ENCODE data around the gene DUSP22.
A peak's percentile ranks its signal among the peaks of the same experiment; 100 is the strongest.
"Not testable (repeated sequence)": the region's sequence is repeated elsewhere in the genome, so short reads cannot be mapped to it uniquely, and the experiment has no call there.

DUSP22 gene

DNA sequence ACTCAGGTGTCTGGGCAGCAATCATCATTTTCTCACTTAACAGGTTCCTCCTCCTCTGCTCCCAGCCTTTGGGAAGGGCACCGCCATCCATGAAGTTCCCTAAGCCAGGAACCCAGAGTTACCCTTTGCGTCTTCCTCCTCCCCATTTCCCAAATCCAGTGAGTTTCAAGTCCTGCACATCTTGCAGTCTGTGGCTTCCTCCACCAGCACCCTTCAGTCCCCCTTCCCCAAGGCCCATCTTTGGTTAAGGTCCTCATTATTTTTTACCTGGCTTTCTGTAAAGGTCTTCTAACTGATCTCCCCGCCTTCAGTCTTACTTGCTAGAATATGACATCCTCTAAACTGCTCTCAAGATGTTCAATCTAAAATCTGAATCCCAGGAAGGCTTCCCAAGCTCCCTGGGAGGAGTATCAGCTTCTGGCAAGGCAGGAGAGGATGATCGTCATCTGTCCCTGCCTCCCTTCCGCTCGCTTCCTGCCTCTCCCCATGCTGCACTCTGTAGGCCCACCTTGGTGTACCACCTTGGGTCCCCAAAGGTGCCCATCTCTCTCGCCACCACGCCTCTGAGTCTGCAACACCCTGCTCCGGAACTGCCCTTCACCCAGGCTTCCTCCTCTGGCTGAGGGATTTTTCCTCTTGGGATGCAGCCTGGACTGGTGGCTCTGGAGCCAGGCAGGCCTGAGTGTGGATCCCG is 11.4 kb upstream of the DUSP22 start:
- no peak for DNase-seq (ENCODE audit: low read depth)

DNA sequence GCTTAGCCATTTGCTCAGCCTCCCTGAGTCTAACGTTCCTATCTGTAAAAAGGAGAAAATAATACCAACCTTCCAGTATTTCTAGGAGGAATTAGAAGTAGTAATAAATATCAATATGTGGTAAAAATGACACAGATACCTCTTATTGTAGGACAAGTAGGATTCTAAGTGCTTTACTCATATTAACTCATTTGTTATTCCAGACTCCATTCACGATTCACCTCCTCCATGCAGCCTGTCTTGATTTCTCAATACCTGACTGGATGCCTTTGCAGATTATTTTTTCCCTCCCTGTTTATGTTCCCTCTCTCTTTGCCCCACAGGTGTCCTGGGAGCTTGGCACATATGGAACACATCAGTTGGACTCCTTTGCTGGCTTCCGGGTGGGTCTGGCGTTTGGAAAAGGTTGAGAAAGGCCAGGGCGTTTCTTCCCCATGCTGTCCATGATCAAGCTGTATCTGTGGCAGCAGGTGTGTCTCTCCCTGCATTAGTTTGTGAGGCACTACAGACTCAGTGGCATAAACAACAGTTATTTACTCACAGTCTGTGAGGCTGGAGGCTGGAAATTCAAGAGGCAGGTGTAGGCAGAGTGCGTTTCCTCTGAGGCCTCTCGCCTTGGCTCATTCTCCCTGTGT is 10.7 kb upstream of the DUSP22 start:
- DNase-seq (ENCODE audit: low read depth) = no peak

- no peak for DNase-seq (ENCODE audit: low read depth)
These were observed 10.0 kb upstream of the DUSP22 start for GRCh38 chr6:282177-282866.

- DNase-seq (ENCODE audit: low read depth) = no peak
These were observed 9.3 kb upstream of the DUSP22 start for GRCh38 chr6:282867-283416.

DNA sequence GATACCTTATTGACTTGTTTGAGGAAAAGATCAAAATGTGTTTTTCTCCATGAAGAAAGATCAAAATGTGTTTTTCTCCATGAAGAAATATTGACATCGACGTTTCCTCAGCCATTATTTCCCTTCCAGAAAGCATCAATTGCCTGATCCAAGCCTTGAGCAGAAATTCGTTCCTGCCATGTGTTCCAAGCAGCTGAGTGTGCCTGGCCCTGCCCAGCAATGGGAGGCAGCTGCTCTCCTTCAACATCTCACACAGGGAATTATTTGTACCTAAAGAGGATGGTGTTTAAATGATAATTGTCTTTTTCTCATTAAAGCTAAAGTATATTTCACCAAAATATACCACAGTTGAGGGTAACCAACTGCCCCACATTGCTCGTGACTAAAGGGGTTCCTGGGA is 7.8 kb upstream of the DUSP22 start:
- no peak for DNase-seq (ENCODE audit: low read depth)

DNA sequence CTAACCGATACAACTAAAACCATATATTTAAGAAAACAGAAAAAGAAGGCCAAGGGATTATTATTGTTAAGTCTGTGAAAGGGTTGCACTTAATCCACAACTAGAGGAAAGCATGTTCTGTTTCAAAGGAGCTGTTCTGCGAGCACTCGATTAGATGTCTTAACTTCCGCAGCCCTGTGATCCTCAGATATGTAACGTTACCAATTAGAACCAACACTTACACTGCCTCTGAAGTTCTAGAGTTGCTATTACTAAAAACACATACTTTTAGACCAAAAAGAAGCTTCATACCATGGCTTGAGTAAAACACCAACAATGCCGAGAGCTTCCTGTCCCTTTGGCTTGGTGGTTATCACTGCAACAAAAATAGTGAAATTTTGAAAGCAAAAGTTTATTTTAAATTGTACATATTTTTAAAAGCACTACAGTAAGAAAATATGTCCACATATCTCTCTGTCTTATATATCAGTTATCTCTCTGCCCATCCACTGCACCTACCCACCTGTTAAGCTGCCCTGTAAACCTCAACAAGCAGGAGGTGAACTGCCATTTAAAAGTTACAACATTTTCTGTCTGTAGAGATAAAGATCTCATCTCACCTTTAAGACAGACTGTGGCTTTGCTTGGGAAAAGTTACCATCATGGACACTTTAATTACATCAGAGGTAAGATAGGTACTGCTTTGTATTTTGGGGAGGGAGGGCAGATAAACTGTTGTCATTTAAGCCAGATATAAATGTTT is 7.1 kb upstream of the DUSP22 start:
- DNase-seq (ENCODE audit: low read depth) = no peak

DNA sequence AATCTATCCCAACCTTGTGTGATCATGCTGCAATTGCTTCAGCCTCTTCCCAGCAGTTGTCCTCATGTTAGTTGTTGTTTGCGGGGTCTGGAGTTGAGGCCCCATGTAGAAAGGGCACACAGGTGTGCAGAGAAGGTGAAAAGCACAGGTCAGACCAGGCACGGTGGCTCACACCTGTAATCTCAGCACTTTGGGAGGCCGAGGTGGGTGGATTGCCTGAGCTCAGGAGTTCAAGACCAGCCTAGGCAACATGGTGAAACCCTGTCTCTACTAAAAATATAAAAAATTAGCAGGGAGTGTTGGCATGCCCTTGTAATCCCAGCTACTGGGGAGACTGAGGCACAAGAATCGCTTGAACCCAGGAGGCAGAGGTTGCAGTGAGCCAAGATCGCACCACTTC is 6.4 kb upstream of the DUSP22 start:
- not testable (repeated sequence) for DNase-seq (ENCODE audit: low read depth)

DNA sequence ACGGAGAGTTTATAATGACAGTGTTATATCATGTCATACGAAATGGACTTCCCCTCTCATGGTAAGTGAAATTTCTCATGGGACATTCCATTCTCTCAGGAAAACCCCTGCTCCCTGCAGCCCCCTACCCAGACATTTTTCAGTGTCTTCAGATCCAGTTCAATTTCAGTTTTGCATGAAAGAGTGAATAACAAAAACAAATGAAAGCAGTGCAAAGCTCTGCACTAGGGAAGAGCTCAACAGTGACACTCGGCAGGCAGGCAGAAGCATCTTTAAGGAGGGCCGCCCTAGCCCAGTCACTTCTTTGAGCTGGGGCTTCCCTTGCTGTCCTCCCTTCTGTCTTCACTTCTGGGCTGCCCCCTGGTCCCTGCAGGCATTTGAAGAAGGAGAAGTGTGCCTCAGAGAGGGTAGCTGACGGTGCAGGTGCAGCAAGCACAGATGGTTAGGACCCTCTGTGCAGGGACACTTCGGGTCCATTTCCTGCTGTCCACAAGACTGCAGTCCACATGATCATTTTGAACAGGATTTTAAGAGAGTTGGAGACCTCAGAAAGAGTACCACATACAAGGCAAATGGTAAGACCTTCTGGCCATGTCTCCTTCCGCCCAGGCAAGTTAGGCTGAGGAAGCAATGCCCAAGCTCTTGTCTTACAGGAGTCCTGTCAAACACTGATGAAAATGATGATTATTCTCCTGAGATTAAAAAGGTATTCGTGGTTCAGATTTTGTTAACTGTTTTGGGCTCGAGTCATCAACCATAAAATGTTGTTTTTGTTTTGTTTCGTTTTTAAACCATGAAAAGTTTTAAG is 5.4 kb upstream of the DUSP22 start:
- DNase-seq (ENCODE audit: low read depth) = no peak

DNA sequence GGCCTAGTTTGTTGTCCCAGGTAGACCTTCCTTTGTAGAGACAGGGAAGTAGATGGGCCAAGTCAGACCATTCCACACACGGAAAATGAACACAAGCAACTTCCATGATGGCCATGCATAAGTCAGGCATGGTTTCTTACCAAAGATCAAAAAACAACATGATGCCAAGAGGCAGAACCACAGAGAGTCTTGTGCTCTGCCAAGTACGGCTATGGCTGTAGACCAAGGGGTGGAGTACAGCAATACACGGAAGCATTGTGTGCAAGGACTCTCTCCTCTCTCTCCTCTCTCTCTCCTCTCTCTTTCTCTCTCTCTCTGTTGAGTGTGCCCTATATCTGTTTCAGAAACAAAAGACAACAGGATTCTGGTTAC is 4.8 kb upstream of the DUSP22 start:
- no peak for DNase-seq (ENCODE audit: low read depth)

DNA sequence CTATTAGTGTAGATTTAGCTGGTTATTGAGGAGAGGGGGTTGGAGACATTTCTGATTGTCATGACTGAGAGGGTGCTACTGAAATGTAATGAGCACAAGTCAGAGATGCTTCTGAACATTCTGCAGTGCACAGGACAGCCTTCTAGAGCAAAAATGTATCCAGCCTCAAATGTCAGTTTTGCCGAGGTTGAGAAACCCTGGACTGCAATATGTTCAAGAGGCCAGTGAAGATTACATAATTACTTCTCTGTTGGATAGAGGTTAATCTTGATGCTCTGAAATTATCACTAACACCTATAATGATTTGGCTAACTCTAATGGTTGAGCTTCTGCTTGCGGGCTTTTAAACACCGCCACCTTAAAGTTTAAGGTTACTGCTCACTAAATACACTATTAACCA is 3.4 kb upstream of the DUSP22 start:
- no peak for DNase-seq (ENCODE audit: low read depth)

DNA sequence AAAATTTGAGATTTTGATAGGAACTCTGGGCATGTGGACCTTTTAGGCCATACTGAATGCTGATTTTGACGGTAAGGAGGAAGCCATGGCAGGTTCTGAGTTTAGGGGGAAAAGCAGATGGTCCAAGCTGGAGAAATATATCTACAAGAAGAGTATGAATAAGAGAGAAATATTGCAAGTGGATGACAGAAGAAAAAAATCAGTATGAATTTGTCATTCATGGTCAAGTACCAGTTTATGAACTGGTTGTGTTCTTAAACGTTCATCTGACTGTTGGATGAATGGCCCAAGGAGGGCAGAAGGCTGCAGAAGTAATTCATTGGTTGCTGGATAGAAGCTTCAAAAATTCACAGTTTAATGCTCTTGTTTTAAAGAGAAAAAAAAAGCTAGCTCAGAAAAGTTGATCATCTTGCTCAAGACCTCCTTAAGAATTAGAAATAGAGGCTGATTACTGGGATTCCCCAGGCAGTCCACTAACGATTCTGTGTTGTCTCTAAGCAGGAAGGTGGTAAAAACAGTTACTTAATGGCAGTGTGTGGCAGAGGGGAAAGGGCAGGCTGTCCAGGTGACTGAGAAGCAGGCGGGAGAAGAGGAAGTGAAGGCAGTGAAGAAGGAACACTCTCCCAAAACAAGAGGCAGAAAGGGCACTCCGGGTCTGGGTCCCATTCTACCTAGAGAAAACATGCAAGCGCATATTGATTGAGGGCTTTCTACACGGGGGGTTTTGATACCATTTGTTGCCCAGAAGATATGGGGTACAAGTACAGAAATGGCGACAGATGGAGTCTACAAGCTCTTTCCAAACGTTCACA is 2.0 kb upstream of the DUSP22 start:
- no peak for DNase-seq (ENCODE audit: low read depth)

GRCh38 chr6:291204-291696 is 1.0 kb upstream of the DUSP22 start:
- no peak for DNase-seq (ENCODE audit: low read depth)

DNA sequence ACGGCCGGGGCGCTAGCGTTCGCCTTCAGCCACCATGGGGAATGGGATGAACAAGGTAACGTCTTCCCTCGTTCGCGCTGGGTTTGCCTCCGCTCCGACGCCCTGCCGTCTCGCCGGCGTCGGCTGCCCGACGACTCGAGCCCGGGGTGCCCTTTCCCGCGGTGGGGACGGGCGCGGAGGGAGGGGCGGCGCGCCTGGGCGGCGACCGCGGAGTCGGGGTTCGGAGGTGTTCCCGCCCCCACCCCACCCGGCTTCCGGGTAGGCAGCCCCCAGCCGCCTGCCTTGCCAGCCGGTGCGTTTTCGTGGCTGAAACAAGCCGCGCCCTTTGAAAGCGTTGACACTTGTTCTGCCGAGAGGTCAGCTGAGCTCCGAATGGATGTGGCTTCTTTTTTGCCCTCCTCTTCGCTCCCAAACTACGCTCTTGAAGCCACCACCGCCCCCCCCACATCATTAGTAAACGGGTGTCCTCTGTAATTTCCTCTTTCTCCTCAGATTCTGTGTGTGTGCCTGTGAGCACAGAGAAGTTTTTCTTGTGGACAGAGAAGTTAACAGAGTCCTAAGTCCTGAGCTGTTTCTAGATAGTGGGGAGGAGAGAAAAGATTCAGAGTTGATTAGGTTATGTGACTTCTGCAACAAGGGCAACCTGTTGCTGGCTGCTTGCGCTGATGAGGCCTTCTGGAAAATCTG is 362 bp downstream of the DUSP22 start:
- DNase-seq (ENCODE audit: low read depth) = peak; percentile 68

DNA sequence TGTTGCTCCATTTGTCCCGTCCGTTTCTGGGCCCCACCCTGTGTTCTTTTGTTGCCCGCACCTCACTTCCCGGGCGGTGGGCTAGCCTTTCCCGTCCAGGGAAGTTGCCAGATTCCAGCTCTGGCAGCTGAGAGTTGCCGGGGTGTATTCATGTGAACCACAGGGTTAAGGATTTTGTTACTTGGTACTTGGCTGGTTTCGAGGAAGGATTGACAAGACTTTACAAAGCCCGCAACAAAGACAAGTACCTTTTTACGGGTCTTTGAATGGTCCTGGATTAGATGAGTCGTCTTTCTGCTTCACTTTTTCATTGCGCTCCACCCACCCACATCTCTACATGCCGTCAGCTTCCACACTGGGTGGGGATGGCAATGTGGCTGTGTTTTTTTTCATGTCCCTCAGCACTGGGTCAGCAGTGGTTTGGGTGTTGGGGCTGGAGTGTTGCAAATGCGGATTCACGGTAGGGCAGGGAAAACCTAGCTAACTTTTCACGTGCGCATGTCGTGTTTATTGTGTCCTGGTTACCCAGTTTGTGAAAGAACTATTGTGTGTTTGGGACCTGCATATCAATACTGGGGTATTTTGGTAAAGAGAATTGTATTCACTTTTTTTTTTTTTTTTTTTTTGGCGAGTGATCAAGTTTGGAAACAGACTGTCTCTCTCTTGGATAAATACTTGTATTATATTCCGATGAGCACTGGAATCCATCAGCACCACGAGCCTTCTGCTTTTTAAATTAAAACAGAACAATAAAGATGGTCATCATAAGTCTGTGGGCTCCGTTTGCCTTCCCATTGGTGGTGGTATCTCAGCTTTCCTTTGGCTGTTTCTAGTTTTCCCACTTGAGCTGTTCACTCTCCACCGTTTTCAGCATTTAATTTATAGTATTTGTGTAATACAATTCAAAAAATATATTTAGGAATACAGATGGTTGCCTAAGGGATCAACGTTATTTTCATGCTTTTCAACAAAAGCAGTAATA is 1.2 kb downstream of the DUSP22 start:
- peak; percentile 38 for DNase-seq (ENCODE audit: low read depth)

GRCh38 chr6:294656-295565 is 2.6 kb downstream of the DUSP22 start:
- no peak for DNase-seq (ENCODE audit: low read depth)

GRCh38 chr6:296151-297122 is 4.2 kb downstream of the DUSP22 start:
- DNase-seq (ENCODE audit: low read depth) = no peak
